ENCODE results near the gene AZIN2.
"Not testable (repeated sequence)": the region's sequence is repeated elsewhere in the genome, so short reads cannot be mapped to it uniquely, and the experiment has no call there.

The AZIN2 gene

DNA sequence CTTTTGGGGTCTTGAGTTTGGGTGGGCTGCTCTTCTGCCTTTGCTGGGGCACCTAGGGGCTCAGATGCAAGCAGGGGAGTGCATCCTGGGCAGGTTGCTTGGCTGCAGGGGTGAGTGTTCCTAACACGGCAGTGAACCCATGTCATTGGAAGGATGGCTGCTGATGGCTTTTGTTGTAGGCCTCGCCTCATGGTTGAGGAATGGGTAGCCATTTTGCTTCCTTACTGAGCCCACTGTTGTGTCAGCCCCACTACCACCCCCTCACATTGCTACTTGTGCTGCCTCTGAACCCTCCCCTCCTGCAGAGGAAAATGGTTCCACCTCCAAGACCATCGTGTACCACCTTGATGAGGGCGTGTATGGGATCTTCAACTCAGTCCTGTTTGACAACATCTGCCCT lies 16.8 kb downstream of the AZIN2 start:
- Histone ChIP-seq H2AK5ac (ENCODE audit: low read length, severe bottlenecking) (peak overlapping the region; percentile 97), H3K14ac (ENCODE audit: low read length in 2 of 2) (no peak overlapping the region), H2BK12ac (ENCODE audit: low read length in 2 of 2) (peak overlapping the region; percentile 22 to 99), H3K9me3 (ENCODE audit: control insufficient read depth, low read length) (no peaks in the 10 kb centered on the region), H3K4ac (ENCODE audit: low read depth in 1 of 2, low read length in 2 of 2) (peak overlapping the region; percentile 55 to 98), H3K4me3 (ENCODE audit: insufficient read depth in 1 of 2, low read depth in 1 of 2, low read length in 2 of 2) (no peak overlapping the region), H3K4me2 (ENCODE audit: low read length, poor library complexity, severe bottlenecking) (no peak overlapping the region), H2BK15ac (ENCODE audit: low read depth, poor library complexity, severe bottlenecking) (peak overlapping the region; percentile 95), H3K23ac (ENCODE audit: low read length in 2 of 2) (no peak overlapping the region), H3K18ac (ENCODE audit: low read depth in 1 of 2, low read length in 2 of 2) (peak overlapping the region; percentile 87 to 97), H3K27me3 (ENCODE audit: control insufficient read depth in 1 of 2, insufficient read depth in 1 of 2, low read length in 2 of 2) (no peaks in the 10 kb centered on the region), H3K4me1 (ENCODE audit: control insufficient read depth, insufficient read depth, low read depth, low read length) (peaks cover 34% of the 10 kb centered on the region), H2BK5ac (ENCODE audit: low read depth, low read length, poor library complexity, severe bottlenecking) (peak overlapping the region; percentile 39), H3K36me3 (ENCODE audit: control insufficient read depth in 1 of 2, insufficient read depth in 2 of 2, low read depth in 1 of 2, low read length in 2 of 2) (peaks cover 18 to 37% of the 10 kb centered on the region in 2 experiments), H2AFZ (ENCODE audit: low read depth, low read length) (no peak overlapping the region), H4K91ac (ENCODE audit: low read length) (peak overlapping the region; percentile 100), H4K8ac (ENCODE audit: low read length) (peak overlapping the region; percentile 33), H3K27ac (ENCODE audit: low read length, poor library complexity, severe bottlenecking) (peak overlapping the region; percentile 100), H3K79me1 (replicated peaks; ENCODE audit: low read length, poor library complexity, severe bottlenecking) (peaks cover 12% of the 10 kb centered on the region), H2BK120ac (ENCODE audit: low read depth, low read length) (peak overlapping the region; percentile 82), H3K9ac (ENCODE audit: low read length) (no peak overlapping the region)
- WGBS = 96% methylated on average over 4 of the region's 4 CpGs
- no peak for DNase-seq

DNA sequence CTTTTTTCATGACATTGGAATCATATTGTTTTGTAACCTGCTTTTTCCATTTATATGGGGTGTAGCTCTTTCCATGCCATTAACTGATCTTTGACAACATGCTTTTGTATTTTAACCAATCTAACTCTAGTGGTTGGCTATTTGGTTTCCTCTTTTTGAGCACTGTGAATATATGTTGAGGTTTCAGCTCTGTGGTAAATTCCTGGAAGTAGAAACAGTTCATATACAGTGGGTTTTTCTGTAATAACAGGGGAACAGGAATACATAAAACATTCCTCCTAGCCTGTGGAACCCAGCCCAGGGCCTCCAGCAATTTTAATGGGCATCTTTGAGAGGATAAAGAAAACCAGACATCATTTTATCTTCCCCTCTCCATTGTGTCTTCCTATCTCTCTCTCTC lies 17.4 kb downstream of the AZIN2 start:
- Histone ChIP-seq H3K4me1 (ENCODE audit: control insufficient read depth, insufficient read depth, low read depth, low read length) (peaks cover 28% of the 10 kb centered on the region), H3K36me3 (ENCODE audit: control insufficient read depth in 1 of 2, insufficient read depth in 2 of 2, low read depth in 1 of 2, low read length in 2 of 2) (peaks cover 18 to 37% of the 10 kb centered on the region in 2 experiments), H3K27ac (ENCODE audit: low read length, poor library complexity, severe bottlenecking) (peak overlapping the region; percentile 100), H3K14ac (ENCODE audit: low read length in 2 of 2) (no peak overlapping the region), H3K9ac (ENCODE audit: low read length) (peak overlapping the region; percentile 78), H3K79me1 (replicated peaks; ENCODE audit: low read length, poor library complexity, severe bottlenecking) (peaks cover 9% of the 10 kb centered on the region), H3K4ac (ENCODE audit: low read depth in 1 of 2, low read length in 2 of 2) (no peak overlapping the region), H3K4me3 (ENCODE audit: insufficient read depth in 1 of 2, low read depth in 1 of 2, low read length in 2 of 2) (no peak overlapping the region), H3K27me3 (ENCODE audit: control insufficient read depth in 1 of 2, insufficient read depth in 1 of 2, low read length in 2 of 2) (no peaks in the 10 kb centered on the region), H3K4me2 (ENCODE audit: low read length, poor library complexity, severe bottlenecking) (no peak overlapping the region), H4K91ac (ENCODE audit: low read length) (no peak overlapping the region), H2AFZ (ENCODE audit: low read depth, low read length) (no peak overlapping the region), H2BK5ac (ENCODE audit: low read depth, low read length, poor library complexity, severe bottlenecking) (peak overlapping the region; percentile 98), H2BK12ac (ENCODE audit: low read length in 2 of 2) (no peak overlapping the region), H3K9me3 (ENCODE audit: control insufficient read depth, low read length) (no peaks in the 10 kb centered on the region), H3K23ac (ENCODE audit: low read length in 2 of 2) (no peak overlapping the region), H2BK15ac (ENCODE audit: low read depth, poor library complexity, severe bottlenecking) (no peak overlapping the region), H2AK5ac (ENCODE audit: low read length, severe bottlenecking) (no peak overlapping the region), H4K8ac (ENCODE audit: low read length) (no peak overlapping the region), H3K18ac (ENCODE audit: low read depth in 1 of 2, low read length in 2 of 2) (no peak overlapping the region), H2BK120ac (ENCODE audit: low read depth, low read length) (peak overlapping the region; percentile 42)
- peak; percentile 64 for DNase-seq

DNA sequence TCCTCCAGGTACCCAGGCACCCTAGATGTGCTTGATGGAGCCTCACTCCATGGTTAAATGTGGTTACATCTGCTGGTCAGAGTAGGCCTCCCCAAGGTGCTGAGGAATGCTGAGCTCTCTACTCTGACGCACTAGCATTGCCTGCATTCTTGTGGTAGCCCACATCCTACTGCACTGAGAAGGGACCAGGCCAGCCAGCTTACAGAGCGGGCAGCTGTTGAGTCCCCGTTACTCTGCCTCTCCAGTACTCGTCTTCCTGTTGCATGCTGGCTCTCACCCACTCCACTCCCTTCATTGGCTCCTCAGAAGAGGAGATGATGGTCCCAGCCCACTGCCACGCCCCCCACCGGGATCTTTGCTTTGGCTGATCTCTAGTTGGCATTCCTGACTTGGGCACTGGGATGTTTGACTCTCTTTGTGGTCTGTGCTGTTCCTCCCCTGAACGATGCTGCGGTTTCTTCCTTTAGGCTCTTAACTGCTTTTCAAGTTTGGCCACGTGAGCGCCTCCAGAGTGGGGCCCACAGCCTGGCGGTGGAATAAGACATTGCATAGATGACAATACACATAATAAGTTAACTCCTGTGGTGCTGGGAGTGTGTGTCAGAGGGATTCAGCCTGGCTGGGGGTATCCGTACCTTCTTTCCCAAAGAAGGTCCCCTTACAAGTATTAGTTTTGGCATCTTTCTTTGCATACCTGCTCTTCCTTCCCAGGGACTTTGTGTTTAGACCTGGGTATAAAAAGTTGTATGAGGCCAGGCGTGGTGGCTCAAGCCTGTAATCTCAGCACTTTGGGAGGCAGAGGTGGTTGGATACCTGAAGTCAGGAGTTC lies 18.6 kb downstream of the AZIN2 start:
- no peak overlapping the region for H3K23ac ChIP-seq (ENCODE audit: low read length in 2 of 2)
- peaks cover 18 to 41% of the 10 kb centered on the region in 2 experiments for H3K36me3 ChIP-seq (ENCODE audit: control insufficient read depth in 1 of 2, insufficient read depth in 2 of 2, low read depth in 1 of 2, low read length in 2 of 2)
- peak overlapping the region; percentile 98 to 99 for H2BK12ac ChIP-seq (ENCODE audit: low read length in 2 of 2)

DNA sequence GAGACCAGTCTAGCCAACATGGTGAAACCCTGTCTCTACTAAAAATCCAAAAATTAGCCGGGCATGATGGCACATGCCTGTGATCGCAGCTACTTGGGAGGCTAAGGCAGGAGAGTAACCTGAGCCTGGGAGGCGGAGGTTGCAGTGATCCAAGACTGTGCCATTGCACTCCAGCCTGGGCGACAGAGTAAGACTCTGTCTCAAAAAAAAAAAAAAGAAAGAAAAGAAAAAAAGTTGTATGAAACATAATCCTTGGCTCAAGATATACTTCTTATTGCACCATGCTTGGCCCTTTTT lies 19.1 kb downstream of the AZIN2 start:
- not testable (repeated sequence) for H3K23ac ChIP-seq (ENCODE audit: low read length in 2 of 2); H3K4me3 ChIP-seq (ENCODE audit: insufficient read depth in 1 of 2, low read depth in 1 of 2, low read length in 2 of 2); H3K14ac ChIP-seq (ENCODE audit: low read length in 2 of 2); H3K4me2 ChIP-seq (ENCODE audit: low read length, poor library complexity, severe bottlenecking); H3K27me3 ChIP-seq (ENCODE audit: control insufficient read depth in 1 of 2, insufficient read depth in 1 of 2, low read length in 2 of 2); H3K9me3 ChIP-seq (ENCODE audit: control insufficient read depth, low read length); DNase-seq; H2AFZ ChIP-seq (ENCODE audit: low read depth, low read length)
- peak overlapping the region; percentile 97 to 99 for H2BK12ac ChIP-seq (ENCODE audit: low read length in 2 of 2)
- 93% methylated on average over 3 of the region's 4 CpGs for WGBS
- H2BK5ac ChIP-seq (ENCODE audit: low read depth, low read length, poor library complexity, severe bottlenecking) = peak overlapping the region; percentile 93
- peak overlapping the region; percentile 87 for H2BK120ac ChIP-seq (ENCODE audit: low read depth, low read length)
- H3K18ac ChIP-seq (ENCODE audit: low read depth in 1 of 2, low read length in 2 of 2) = peak overlapping the region; percentile 37 to 71
- peak overlapping the region; percentile 73 for H2AK5ac ChIP-seq (ENCODE audit: low read length, severe bottlenecking)
- H3K9ac ChIP-seq (ENCODE audit: low read length) = peak overlapping the region; percentile 72
- peak overlapping the region; percentile 98 for H3K27ac ChIP-seq (ENCODE audit: low read length, poor library complexity, severe bottlenecking)
- H3K79me1 ChIP-seq (replicated peaks; ENCODE audit: low read length, poor library complexity, severe bottlenecking) = peaks cover 10% of the 10 kb centered on the region
- peak overlapping the region; percentile 49 for H2BK15ac ChIP-seq (ENCODE audit: low read depth, poor library complexity, severe bottlenecking)
- peaks cover 21 to 44% of the 10 kb centered on the region in 2 experiments for H3K36me3 ChIP-seq (ENCODE audit: control insufficient read depth in 1 of 2, insufficient read depth in 2 of 2, low read depth in 1 of 2, low read length in 2 of 2)
- H3K4me1 ChIP-seq (ENCODE audit: control insufficient read depth, insufficient read depth, low read depth, low read length) = peaks cover 22% of the 10 kb centered on the region
- H4K91ac ChIP-seq (ENCODE audit: low read length) = peak overlapping the region; percentile 74
- H4K8ac ChIP-seq (ENCODE audit: low read length) = peak overlapping the region; percentile 91
- H3K4ac ChIP-seq (ENCODE audit: low read depth in 1 of 2, low read length in 2 of 2) = peak overlapping the region in 1 of 2 experiments; percentile 67

More for the DNA sequence above, 18.6 kb downstream of the AZIN2 start:
- Histone ChIP-seq H2BK15ac (ENCODE audit: low read depth, poor library complexity, severe bottlenecking) (peak overlapping the region; percentile 49), H2BK5ac (ENCODE audit: low read depth, low read length, poor library complexity, severe bottlenecking) (peak overlapping the region; percentile 98), H3K9ac (ENCODE audit: low read length) (peak overlapping the region; percentile 78), H3K9me3 (ENCODE audit: control insufficient read depth, low read length) (no peaks in the 10 kb centered on the region), H2AK5ac (ENCODE audit: low read length, severe bottlenecking) (peak overlapping the region; percentile 100), H3K4me1 (ENCODE audit: control insufficient read depth, insufficient read depth, low read depth, low read length) (peaks cover 25% of the 10 kb centered on the region), H3K14ac (ENCODE audit: low read length in 2 of 2) (no peak overlapping the region), H4K91ac (ENCODE audit: low read length) (peak overlapping the region; percentile 97), H3K4me2 (ENCODE audit: low read length, poor library complexity, severe bottlenecking) (no peak overlapping the region), H4K8ac (ENCODE audit: low read length) (peak overlapping the region; percentile 91), H2AFZ (ENCODE audit: low read depth, low read length) (no peak overlapping the region), H3K79me1 (replicated peaks; ENCODE audit: low read length, poor library complexity, severe bottlenecking) (peaks cover 9% of the 10 kb centered on the region), H3K18ac (ENCODE audit: low read depth in 1 of 2, low read length in 2 of 2) (peak overlapping the region; percentile 90 to 93), H3K27ac (ENCODE audit: low read length, poor library complexity, severe bottlenecking) (peak overlapping the region; percentile 100), H3K4ac (ENCODE audit: low read depth in 1 of 2, low read length in 2 of 2) (peak overlapping the region; percentile 29 to 95), H2BK120ac (ENCODE audit: low read depth, low read length) (peak overlapping the region; percentile 87), H3K27me3 (ENCODE audit: control insufficient read depth in 1 of 2, insufficient read depth in 1 of 2, low read length in 2 of 2) (no peaks in the 10 kb centered on the region), H3K4me3 (ENCODE audit: insufficient read depth in 1 of 2, low read depth in 1 of 2, low read length in 2 of 2) (peak overlapping the region in 1 of 2 experiments; percentile 29)
- 11% methylated on average over 8 of the region's 13 CpGs for WGBS
- DNase-seq = peak; percentile 100

All from mesenchymal stem cell (in vitro differentiated cells and primary cell).